NAMALWA (cell line): ENCODE data around the gene TMX2.
"Not testable (repeated sequence)": the region's sequence is repeated elsewhere in the genome, so short reads cannot be mapped to it uniquely, and the experiment has no call there.

Experiments used
- DNase-seq: peaks from one replicate; pipeline ENCODE4 v3.0.0-alpha.2; 2015; ENCODE audit warnings: low spot score

Gene TMX2, protein sequence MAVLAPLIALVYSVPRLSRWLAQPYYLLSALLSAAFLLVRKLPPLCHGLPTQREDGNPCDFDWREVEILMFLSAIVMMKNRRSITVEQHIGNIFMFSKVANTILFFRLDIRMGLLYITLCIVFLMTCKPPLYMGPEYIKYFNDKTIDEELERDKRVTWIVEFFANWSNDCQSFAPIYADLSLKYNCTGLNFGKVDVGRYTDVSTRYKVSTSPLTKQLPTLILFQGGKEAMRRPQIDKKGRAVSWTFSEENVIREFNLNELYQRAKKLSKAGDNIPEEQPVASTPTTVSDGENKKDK

DNA sequence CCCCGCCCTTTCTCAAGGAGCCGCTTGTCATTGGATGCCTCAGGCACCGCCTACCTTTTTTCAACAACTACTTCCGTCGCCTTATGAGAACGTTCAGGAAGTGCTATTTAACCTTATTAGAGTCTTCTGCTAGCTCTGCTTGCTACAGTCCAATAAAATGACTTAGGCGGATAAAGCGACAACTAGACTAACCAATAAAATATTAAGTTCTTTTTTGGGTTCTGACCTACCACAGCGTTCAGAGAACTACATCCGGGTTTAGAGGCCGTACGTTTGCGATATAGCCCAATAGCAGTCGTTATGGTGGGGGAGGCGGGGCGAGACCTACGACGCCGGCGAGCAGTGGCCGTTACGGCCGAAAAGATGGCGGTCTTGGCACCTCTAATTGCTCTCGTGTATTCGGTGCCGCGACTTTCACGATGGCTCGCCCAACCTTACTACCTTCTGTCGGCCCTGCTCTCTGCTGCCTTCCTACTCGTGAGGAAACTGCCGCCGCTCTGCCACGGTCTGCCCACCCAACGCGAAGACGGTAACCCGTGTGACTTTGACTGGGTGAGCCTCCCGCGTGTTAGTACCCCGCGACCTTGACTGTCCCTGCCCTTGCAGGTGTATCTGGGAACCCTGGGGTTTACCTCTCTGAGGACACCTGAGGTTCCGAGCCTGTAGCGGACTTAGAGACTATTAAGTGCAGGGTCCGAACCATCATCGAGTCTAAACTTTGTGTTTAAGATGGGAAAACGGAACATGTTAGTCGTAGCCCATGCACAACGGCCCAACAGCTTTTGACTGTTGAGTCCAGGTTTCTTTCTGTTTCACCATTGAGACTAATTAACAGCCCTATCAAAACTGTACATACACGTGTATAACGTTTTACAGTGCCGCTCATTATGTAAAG is at the start of gene TMX2:
Gene TMX2 (plus strand): TSS at position 338 of the 895 bp plus-strand sequence. CDS start 26 bp downstream, at position 364.
- peak; percentile 99 for DNase-seq

- DNase-seq = peak; percentile 66
These were observed 49.5 kb upstream of the TMX2 start for GRCh38 chr11:57662893-57663292.

GRCh38 chr11:57663975-57664374 is 48.4 kb upstream of the TMX2 start:
- no peak for DNase-seq

DNA sequence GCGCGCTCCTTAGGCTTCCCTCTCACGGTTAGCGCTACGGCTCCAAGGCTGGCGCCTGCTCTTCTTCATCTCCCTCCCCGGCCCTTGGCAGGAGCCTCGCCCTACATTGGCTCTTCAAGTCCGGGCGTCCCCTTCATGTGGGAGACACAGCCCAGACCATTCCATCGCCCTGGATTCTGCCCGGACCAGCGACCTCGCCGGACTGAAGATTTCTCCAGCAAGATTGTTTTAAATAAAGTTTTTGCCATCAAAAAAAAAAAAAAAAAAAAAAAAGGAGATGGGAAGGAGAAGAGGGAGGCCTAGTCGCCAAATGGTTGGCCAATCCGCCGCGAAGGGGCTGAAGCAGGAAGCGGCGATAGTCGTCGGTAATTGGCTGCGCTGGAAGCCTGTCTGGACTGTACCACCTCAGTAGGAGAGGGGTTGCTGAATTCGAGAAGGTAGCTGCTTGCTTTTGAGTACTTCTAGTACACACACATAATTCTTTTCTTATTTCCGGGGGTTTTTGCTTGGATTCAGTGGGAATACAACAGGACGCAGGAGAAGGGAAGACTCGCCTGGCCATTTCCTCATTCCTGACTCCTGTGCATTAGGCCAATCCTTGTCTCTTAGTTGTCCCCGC is 45.2 kb upstream of the TMX2 start:
- peak; percentile 98 for DNase-seq

GRCh38 chr11:57667736-57668433 is 44.5 kb upstream of the TMX2 start, which contains the start of gene ZDHHC5:
ZDHHC5 (plus strand) TSS chr11:57668114; CDS start chr11:57673091, 4,977 bp downstream.
- DNase-seq = peak; percentile 98

DNA sequence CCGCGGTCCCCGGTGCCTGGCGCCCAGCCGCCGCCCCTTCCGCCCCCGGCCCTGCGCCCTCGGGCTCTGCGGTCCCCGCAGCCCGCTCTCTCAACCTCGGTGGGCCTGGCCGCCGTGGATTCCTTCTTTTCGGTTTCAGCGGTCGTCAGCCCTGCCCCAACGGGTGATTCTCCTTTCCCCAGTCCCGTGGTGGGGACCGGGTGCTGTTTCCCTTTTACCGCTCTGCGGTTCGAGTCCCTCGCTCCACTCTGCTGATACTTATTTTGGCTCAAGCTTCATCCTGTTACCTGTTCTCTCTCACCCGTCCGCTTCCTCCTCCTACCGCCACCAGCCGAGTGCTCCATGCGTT is 44.0 kb upstream of the TMX2 start:
- no peak for DNase-seq

GRCh38 chr11:57674251-57674650 is 38.1 kb upstream of the TMX2 start:
- no peak for DNase-seq

- DNase-seq = no peak
These were observed 37.0 kb upstream of the TMX2 start for GRCh38 chr11:57675176-57675941.

GRCh38 chr11:57679396-57679795 is 33.0 kb upstream of the TMX2 start:
- DNase-seq = no peak

DNA sequence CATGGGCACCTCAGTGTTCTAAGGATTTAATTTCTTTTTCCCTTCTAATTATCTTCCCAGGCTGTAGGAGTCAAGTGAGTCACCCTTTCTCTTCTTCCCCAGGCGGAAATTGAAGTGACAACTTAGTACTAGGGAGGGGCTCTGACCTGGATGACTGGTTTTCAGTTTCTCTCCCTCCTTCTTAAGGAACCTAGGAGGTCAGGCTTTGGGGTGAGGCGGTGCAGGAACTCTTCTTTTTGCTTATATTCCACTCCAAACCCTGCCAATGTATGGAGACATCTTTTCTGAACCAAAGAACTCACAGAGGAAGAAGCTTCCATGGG is 31.9 kb upstream of the TMX2 start:
- no peak for DNase-seq

- DNase-seq = no peak
These were observed 31.2 kb upstream of the TMX2 start for GRCh38 chr11:57681168-57681567.

DNA sequence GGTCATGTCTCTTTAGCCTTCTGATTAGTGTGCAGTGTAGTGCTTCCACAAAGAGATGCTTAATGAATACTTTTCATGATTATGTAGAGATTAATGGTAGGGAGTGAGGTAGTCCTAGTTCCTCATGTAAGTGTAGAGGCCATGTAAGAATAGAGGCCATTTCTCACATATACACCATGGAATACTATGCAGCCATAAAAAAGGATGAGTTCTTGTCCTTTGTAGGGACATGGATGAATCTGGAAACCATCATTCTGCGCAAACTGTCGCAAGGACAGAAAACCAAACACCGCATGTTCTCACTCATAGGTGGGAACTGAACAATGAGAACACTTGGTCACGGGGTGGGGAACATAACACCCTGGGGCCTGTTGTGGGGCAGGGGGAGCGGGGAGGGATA is 21.9 kb upstream of the TMX2 start:
- not testable (repeated sequence) for DNase-seq

DNA sequence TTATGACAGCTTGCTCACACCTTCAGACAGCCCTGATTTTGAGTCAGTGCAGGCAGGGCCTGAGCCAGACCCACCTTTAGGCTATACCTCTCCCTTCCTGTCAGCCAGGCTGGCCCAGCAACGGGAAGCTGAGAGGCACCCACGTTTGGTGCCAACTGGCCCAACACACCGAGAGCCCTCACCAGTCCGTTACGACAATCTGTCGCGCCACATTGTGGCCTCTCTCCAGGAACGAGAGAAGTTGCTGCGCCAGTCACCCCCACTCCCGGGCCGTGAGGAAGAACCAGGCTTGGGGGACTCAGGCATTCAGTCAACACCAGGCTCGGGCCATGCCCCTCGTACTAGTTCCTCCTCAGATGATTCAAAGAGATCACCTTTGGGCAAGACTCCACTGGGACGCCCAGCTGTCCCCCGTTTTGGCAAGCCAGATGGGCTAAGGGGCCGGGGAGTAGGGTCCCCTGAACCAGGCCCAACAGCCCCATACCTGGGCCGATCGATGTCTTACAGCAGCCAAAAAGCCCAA is 13.5 kb upstream of the TMX2 start:
- no peak for DNase-seq

DNA sequence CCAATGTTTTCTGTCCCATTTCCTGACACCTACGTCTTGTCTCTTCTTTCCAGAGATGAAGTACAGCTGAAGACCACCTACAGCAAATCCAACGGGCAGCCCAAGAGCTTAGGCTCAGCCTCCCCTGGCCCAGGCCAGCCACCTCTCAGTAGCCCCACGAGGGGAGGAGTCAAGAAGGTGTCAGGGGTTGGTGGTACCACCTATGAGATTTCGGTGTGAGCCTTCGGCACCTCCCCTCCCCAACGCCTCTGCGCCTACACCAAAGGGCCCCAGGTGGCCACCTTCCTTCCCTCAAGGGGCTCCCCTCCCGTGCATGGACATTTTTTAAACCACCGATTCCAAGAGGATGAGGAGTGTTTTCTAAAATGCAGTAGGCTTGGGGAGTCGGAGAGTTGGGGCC is 12.6 kb upstream of the TMX2 start:
- DNase-seq = no peak

DNA sequence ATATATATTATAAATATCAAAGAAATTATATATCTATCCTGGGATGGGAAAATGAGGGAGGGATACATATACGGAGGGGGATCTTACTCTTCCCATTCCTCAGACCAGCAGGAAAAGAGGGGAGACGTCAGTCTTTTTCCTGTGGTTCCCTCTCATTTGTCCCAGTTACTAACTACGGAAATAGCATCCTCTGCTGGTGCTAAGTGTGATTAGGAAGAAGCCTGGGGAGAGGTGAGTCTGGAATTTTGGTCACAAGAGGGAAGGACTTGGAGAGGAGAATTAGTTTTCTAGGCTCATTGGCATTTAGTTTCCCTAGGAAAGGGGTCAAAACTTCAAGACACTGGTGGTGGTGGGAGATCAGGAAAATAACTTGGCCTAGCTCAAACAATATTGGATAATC is 12.0 kb upstream of the TMX2 start:
- no peak for DNase-seq

DNA sequence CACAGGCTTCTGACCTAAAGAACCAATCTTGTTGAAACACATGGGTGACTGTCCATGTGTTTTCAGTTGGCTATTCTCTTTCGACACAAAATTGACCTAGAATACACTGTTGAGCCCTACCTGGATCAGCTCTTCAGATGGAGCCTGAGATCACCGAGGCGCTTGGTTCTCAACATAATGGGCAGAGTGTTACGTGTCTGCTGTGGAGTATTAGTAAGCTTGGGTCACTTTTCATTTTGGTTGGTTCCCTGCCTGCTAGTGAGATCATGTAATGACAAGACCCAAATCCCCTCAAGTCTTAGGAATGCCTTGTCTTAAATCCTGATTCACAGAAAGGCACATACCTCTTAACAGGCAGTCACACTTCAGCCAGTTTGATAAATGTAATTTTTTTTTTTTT is 9.1 kb upstream of the TMX2 start:
- DNase-seq = no peak

- no peak for DNase-seq
These were observed 7.5 kb upstream of the TMX2 start for GRCh38 chr11:57704932-57705331.

DNA sequence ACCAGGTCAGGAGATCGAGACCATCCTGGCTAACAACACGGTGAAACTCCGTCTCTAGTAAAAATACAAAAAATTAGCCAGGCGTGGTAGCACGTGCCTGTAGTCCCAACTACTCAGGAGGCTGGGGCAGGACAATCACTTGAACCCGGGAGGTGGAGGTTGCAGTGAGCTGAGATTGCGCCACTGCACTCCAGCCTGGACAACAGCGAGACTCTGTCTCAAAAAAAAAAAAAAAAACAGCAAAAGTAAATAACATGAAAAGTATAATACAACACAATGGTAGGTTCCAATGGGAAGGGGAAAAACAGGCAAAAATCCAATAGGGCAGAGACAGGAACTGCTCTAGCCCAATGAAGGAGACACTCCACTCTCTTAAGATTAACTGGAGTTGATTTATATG is 7.0 kb upstream of the TMX2 start:
- DNase-seq = not testable (repeated sequence)

GRCh38 chr11:57709802-57710367 is 2.5 kb upstream of the TMX2 start:
- DNase-seq = no peak

DNA sequence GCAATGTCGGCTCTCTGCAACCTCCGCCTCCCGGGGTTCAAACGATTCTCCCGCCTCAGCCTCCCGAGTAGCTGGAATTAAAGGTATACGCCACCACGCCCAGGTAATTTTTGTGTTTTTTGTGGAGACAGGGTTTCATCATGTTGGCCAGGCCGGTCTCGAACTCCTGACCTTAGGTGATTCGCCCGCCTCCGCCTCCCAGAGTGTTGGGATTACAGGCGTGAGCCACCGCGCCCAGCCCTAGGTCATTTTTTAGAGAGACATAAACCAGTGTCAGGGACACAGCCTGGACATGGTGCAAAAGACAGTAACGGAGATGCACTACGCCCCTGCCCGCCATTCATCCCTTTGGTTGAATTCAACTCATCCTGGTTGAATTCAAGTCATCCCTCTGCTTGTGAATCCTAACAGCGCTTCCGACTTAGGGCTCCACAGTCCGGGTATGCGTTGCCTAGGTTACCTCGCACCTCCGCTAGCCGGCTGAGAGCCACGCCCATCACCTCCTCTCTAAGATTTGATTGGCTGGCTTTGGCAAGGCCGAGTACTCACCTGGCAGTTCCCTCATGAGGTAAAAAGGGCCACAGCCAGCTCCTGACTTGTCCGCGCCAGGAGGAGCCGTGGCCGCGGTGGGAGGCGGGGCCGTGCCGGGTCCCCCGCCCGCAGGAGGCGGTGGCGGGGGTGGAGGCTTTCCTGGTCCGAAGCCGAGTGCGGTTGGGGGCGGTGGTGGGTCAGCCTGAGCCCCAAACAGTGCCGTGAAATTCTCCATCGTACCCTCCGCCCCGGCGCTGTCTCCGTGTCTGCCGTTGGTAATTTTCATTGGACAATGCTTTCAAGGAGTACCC is 758 bp upstream of the TMX2 start, which contains the start of gene MED19:
Gene MED19 (minus strand): TSS at position 802 of the 842 bp plus-strand sequence. CDS start 36 bp downstream, at position 766.
- DNase-seq = peak; percentile 87
